ENCODE measurements around the gene RALGPS2.

RALGPS2 gene

GRCh38 chr1:178864326-178864725 is 139.3 kb downstream of the RALGPS2 start:
- DNase-seq (ENCODE audit: low read depth) = no peak

GRCh38 chr1:178867670-178868069 is 142.6 kb downstream of the RALGPS2 start:
- DNase-seq (ENCODE audit: low read depth) = no peak

GRCh38 chr1:178868706-178869105 is 143.7 kb downstream of the RALGPS2 start:
- DNase-seq (ENCODE audit: low read depth) = no peak

GRCh38 chr1:178869119-178869697 is 144.2 kb downstream of the RALGPS2 start:
- DNase-seq (ENCODE audit: low read depth) = no peak

GRCh38 chr1:178870221-178870620 is 145.2 kb downstream of the RALGPS2 start:
- no peak for DNase-seq (ENCODE audit: low read depth)

GRCh38 chr1:178870944-178871343 is 145.9 kb downstream of the RALGPS2 start, which contains the start of gene ANGPTL1:
TSS of gene ANGPTL1 (minus strand) at chr1:178871077. CDS start at chr1:178865776, 5,301 bp downstream.
- no peak for DNase-seq (ENCODE audit: low read depth)

- no peak for DNase-seq (ENCODE audit: low read depth)
Measured at GRCh38 chr1:178871551-178872320, 146.7 kb downstream of the RALGPS2 start.

- no peak for DNase-seq (ENCODE audit: low read depth)
Measured at GRCh38 chr1:178874966-178875365, 149.9 kb downstream of the RALGPS2 start.

- no peak for DNase-seq (ENCODE audit: low read depth)
Measured at GRCh38 chr1:178875936-178876335, 150.9 kb downstream of the RALGPS2 start.

- DNase-seq (ENCODE audit: low read depth) = no peak
Measured at GRCh38 chr1:178877896-178878295, 152.9 kb downstream of the RALGPS2 start.

- no peak for DNase-seq (ENCODE audit: low read depth)
Measured at GRCh38 chr1:178881950-178882349, 156.9 kb downstream of the RALGPS2 start.

- DNase-seq (ENCODE audit: low read depth) = no peak
Measured at GRCh38 chr1:178885869-178886268, 160.8 kb downstream of the RALGPS2 start.

GRCh38 chr1:178886551-178886950 is 161.5 kb downstream of the RALGPS2 start:
- no peak for DNase-seq (ENCODE audit: low read depth)

GRCh38 chr1:178895928-178896327 is 170.9 kb downstream of the RALGPS2 start:
- no peak for DNase-seq (ENCODE audit: low read depth)

- no peak for DNase-seq (ENCODE audit: low read depth)
Measured at GRCh38 chr1:178898401-178898800, 173.4 kb downstream of the RALGPS2 start.

GRCh38 chr1:178899402-178899801 is 174.4 kb downstream of the RALGPS2 start:
- DNase-seq (ENCODE audit: low read depth) = no peak

GRCh38 chr1:178901482-178902125 is 176.6 kb downstream of the RALGPS2 start:
- DNase-seq (ENCODE audit: low read depth) = no peak

GRCh38 chr1:178908358-178908757 is 183.3 kb downstream of the RALGPS2 start:
- no peak for DNase-seq (ENCODE audit: low read depth)

GRCh38 chr1:178910023-178910422 is 185.0 kb downstream of the RALGPS2 start:
- no peak for DNase-seq (ENCODE audit: low read depth)

- DNase-seq (ENCODE audit: low read depth) = no peak
Measured at GRCh38 chr1:178912597-178912996, 187.6 kb downstream of the RALGPS2 start.

GRCh38 chr1:178916448-178917174 is 191.6 kb downstream of the RALGPS2 start:
- DNase-seq (ENCODE audit: low read depth) = no peak

GRCh38 chr1:178918308-178918707 is 193.3 kb downstream of the RALGPS2 start:
- no peak for DNase-seq (ENCODE audit: low read depth)

Measured in stimulated activated CD8-positive, alpha-beta memory T cell treated with anti-CD3 and anti-CD28 coated beads, Interleukin-15, amount 100 ng/mL, for 24 hours (primary cell).